HEK293T (cell line): Measurements from ENCODE around the gene ST3GAL4.
"Not testable (repeated sequence)": the region's sequence is repeated elsewhere in the genome, so short reads cannot be mapped to it uniquely, and the experiment has no call there.

Source experiments
- CTCF ChIA-PET: fragments of 350-600 bp; formaldehyde crosslinking; extraction: SDS; loops from one replicate; lab custom pipeline; 2021; ENCODE audit warnings: antibody characterized with exemption, inconsistent platforms; lab: Yijun Ruan, JAX
- POLR2A ChIA-PET: fragments of 350-600 bp; formaldehyde crosslinking; extraction: SDS; loops from one replicate; lab custom pipeline; 2020; ENCODE audit warnings: antibody characterized with exemption, inconsistent platforms; lab: Yijun Ruan, JAX
- DNase-seq: peaks from one replicate; pipeline ENCODE4 v3.0.0; 2012; ENCODE audit warnings: mixed read lengths; ENCODE audit errors: extremely low spot score
- ARNT ChIP-seq: fragments of 450-650 bp; IDR thresholded peaks from 2 replicates; pipeline ENCODE4 v1.6.1; 2017; ENCODE audit warnings: mild to moderate bottlenecking
- BHLHE40 ChIP-seq: fragments of 450-650 bp; IDR thresholded peaks from 2 replicates; pipeline ENCODE4 v1.6.1; 2016; ENCODE audit warnings: mild to moderate bottlenecking, moderate library complexity, borderline replicate concordance
- CTBP1 ChIP-seq: fragments of 450-650 bp; IDR thresholded peaks from 2 replicates; pipeline ENCODE4 v1.6.1; 2016; ENCODE audit warnings: borderline replicate concordance
- ELF4 ChIP-seq: fragments of 450-650 bp; IDR thresholded peaks from 2 replicates; pipeline ENCODE4 v1.6.1; 2017; ENCODE audit warnings: antibody characterized with exemption
- FOXA1 ChIP-seq: fragments of 450-650 bp; IDR thresholded peaks from 2 replicates; pipeline ENCODE4 v1.6.1; 2016; ENCODE audit warnings: mild to moderate bottlenecking
- FOXK2 ChIP-seq: fragments of 450-650 bp; IDR thresholded peaks from 2 replicates; pipeline ENCODE4 v1.6.1; 2016; ENCODE audit warnings: mild to moderate bottlenecking
- FOXM1 ChIP-seq: fragments of 450-650 bp; IDR thresholded peaks from 2 replicates; pipeline ENCODE4 v1.6.1; 2017; ENCODE audit warnings: mild to moderate bottlenecking, borderline replicate concordance
- HDGF ChIP-seq: fragments of 450-650 bp; IDR thresholded peaks from 2 replicates; pipeline ENCODE4 v1.6.1; 2017; ENCODE audit warnings: antibody characterized with exemption, borderline replicate concordance
- L3MBTL2 ChIP-seq: fragments of 450-650 bp; conservative IDR thresholded peaks from 2 replicates; pipeline ENCODE4 v1.6.1; 2016; ENCODE audit warnings: mild to moderate bottlenecking
- LEF1 ChIP-seq: fragments of 450-650 bp; IDR thresholded peaks from 2 replicates; pipeline ENCODE4 v1.6.1; 2017; ENCODE audit warnings: mild to moderate bottlenecking, borderline replicate concordance
- NFRKB ChIP-seq: fragments of 450-650 bp; IDR thresholded peaks from 2 replicates; pipeline ENCODE4 v1.6.1; 2016; ENCODE audit warnings: mild to moderate bottlenecking, moderate library complexity
- PKNOX1 ChIP-seq: fragments of 450-650 bp; IDR thresholded peaks from 2 replicates; pipeline ENCODE4 v1.6.1; 2016
- SP1 ChIP-seq: fragments of 450-650 bp; IDR thresholded peaks from 2 replicates; pipeline ENCODE4 v1.6.1; 2017
- SUZ12 ChIP-seq: fragments of 450-650 bp; IDR thresholded peaks from 2 replicates; pipeline ENCODE4 v1.6.1; 2016; ENCODE audit warnings: mild to moderate bottlenecking
- TARDBP ChIP-seq: fragments of 450-650 bp; IDR thresholded peaks from 2 replicates; pipeline ENCODE4 v1.6.1; 2016
- ZNF384 ChIP-seq: fragments of 450-650 bp; IDR thresholded peaks from 2 replicates; pipeline ENCODE4 v1.6.1; 2016

Gene ST3GAL4

GRCh38 chr11:126355324-126355925 is at the start of gene ST3GAL4:
TSS of gene ST3GAL4 (plus strand) at chr11:126355686. CDS start at chr11:126406156, 50,470 bp downstream.
- peak; percentile 89 for DNase-seq
- ChIA-PET CTCF (interaction anchor here (0.6 kb wide), 1 partner anchor 1973 kb away, joined by 3 read pairs; no protein-coding TSS in a partner anchor), POLR2A (interaction anchor here (0.7 to 1.4 kb wide), 7 partner anchors 8 to 125 kb away, joined by 3 to 6 read pairs (median 3); partner anchors contain the start of genes DCPS, FOXRED1 and SRPRA)
- no peak for TF ChIP-seq BHLHE40
- TF ChIP-seq SP1, result no peak
- TF ChIP-seq FOXM1, result no peak
- no peak for TF ChIP-seq PKNOX1
- TF ChIP-seq HDGF, result no peak

DNA sequence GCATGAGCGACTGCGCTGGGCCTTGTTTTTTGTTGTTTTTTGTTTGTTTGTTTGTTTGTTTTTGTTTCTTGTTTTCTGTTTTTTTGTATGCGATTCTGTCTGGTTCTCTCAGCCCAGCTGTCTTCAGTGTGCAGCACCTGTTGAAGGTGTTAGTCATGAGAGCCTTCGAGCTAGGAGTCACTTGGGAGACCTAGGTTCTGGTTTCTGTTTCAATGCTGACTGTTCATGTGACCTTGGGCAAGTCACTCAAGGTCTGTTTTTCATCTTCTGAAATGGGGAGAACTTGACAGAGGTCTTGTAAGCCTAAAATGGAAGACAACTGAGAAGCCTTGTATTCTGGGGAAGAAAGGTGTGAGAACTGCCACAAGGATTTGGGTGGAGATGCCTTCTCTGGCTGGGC is 49.8 kb upstream of the ST3GAL4 start:
- CTCF ChIA-PET, result no interaction called here
- TF ChIP-seq TARDBP (no peak), SP1 (no peak), FOXK2 (no peak), L3MBTL2 (no peak), SUZ12 (no peak), ELF4 (no peak), FOXA1 (no peak), PKNOX1 (no peak), FOXM1 (no peak), NFRKB (no peak), CTBP1 (no peak), ZNF384 (no peak), ARNT (no peak)
- DNase-seq, result no peak
- POLR2A ChIA-PET, result no interaction called here

GRCh38 chr11:126307706-126308105 is 47.8 kb upstream of the ST3GAL4 start:
- peak; percentile 39 for DNase-seq
- no peak for TF ChIP-seq HDGF
- TF ChIP-seq SP1, result no peak
- TF ChIP-seq ELF4, result no peak
- TF ChIP-seq BHLHE40, result no peak
- TF ChIP-seq FOXK2, result no peak
- TF ChIP-seq ARNT, result no peak
- TF ChIP-seq SUZ12, result no peak
- no peak for TF ChIP-seq NFRKB
- no peak for TF ChIP-seq TARDBP
- no peak for TF ChIP-seq CTBP1
- no peak for TF ChIP-seq FOXA1
- POLR2A ChIA-PET, result no interaction called here
- CTCF ChIA-PET, result interaction anchor here (1.3 kb wide), 1 partner anchor 173 kb away, joined by 6 read pairs; no protein-coding TSS in a partner anchor

DNA sequence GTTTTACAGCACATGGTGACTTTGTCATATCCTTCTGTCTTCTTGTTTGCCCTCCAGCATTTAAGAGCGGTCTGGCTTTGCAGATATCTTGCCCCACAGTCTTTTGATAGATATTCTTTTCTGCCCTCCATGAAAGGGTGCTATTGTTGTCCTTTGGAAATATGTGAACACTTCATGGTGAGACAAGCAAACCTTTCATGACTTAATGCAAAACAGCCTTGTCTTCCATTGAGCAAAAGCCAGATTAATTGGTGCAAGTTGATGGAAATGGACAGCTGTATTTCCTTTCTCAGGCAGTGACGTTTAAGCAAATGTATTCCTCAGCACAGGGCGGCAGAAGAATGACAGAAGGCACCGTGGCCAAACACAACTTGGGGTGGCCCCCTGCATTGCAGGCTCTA is 47.2 kb upstream of the ST3GAL4 start:
- ChIA-PET CTCF (interaction anchor here (1.3 kb wide), 1 partner anchor 172 kb away, joined by 6 read pairs; no protein-coding TSS in a partner anchor), POLR2A (no interaction called here)
- TF ChIP-seq SP1, result no peak
- TF ChIP-seq SUZ12, result no peak
- no peak for TF ChIP-seq ARNT
- no peak for TF ChIP-seq FOXA1
- no peak for TF ChIP-seq CTBP1
- TF ChIP-seq TARDBP, result no peak
- no peak for TF ChIP-seq L3MBTL2
- no peak for TF ChIP-seq HDGF
- TF ChIP-seq FOXK2, result no peak
- TF ChIP-seq ELF4, result no peak
- no peak for TF ChIP-seq FOXM1
- no peak for TF ChIP-seq LEF1
- TF ChIP-seq BHLHE40, result no peak
- TF ChIP-seq NFRKB, result no peak
- no peak for TF ChIP-seq PKNOX1
- TF ChIP-seq ZNF384, result no peak
- no peak for DNase-seq

DNA sequence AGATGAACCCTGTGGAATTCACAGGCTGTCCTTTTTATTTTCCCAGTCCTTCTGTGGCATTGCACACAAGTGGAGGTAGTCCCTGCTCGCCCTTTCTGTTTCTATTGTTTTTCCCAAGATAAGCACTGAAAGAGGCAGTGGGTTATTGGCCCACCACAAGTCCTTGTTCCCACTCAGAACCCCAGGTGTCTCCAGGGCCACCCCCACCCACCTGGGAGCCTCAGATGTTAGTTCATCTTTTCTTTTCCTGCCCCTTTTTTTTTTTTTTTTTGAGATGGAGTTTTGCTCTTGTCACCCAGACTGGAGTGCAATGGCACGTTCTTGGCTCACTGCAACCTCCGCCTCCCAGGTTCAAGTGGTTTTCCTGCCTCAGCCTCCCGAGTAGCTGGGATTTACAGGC is 46.7 kb upstream of the ST3GAL4 start:
- CTCF ChIA-PET, DNase-seq, POLR2A ChIA-PET: not testable (repeated sequence)

DNA sequence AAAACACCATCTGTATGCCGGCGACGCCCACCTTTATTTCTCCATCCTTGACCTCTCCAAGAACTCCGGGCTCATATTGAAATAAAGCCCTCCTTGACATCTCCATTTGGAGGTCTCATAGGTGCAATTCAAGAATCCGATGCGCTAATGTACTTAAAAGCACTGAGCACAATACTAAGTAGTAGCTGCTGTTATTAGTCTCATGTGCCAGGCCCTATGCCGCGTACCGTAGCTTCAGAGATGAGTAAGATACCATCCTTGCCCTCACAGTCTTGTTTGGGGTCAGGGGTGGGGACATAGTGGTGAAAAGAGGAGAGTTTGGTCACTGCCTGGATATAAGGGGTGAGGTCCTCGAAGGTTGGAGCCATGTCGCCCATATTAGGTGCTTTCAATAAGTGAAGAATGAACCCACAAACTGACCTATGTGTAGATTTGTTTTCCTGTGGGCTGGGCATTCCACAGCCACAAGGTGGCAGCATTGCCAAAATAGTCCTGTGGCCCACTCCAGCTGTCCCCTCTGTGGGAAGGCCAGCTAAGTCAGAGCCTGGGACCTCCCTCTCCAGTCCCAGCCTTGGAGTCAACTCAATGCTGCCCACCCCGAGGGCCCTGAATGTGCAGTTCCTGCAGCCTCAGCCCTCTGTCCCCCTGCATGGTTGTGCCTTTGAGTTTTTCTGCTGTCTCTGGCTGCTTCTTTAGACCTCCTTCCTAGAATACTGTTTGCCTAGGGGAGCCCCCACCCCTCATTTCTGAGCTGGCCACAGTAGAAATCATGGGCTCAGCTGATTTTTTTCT is 45.1 kb upstream of the ST3GAL4 start:
- CTCF ChIA-PET, result interaction anchor here (0.8 to 2.4 kb wide), 10 partner anchors 9 to 274 kb away, joined by 3 to 17 read pairs (median 4); no protein-coding TSS in a partner anchor
- POLR2A ChIA-PET, result no interaction called here
- TF ChIP-seq ZNF384, result no peak
- no peak for TF ChIP-seq SUZ12
- TF ChIP-seq ARNT, result no peak
- TF ChIP-seq NFRKB, result no peak
- TF ChIP-seq PKNOX1, result no peak
- no peak for TF ChIP-seq BHLHE40
- no peak for TF ChIP-seq L3MBTL2
- no peak for TF ChIP-seq FOXK2
- no peak for TF ChIP-seq SP1
- no peak for TF ChIP-seq ELF4
- no peak for TF ChIP-seq TARDBP
- no peak for TF ChIP-seq FOXA1
- no peak for TF ChIP-seq LEF1
- TF ChIP-seq CTBP1, result no peak
- no peak for TF ChIP-seq HDGF
- TF ChIP-seq FOXM1, result no peak
- peak; percentile 79 for DNase-seq
